HG03196 (cell line): ENCODE measurements around the gene EEA1.
"Not testable (repeated sequence)": the region's sequence is repeated elsewhere in the genome, so short reads cannot be mapped to it uniquely, and the experiment has no call there.

Source experiments
- ATAC-seq: cut with Tn5 transposase; IDR thresholded peaks from one replicate; pipeline ENCODE4 v1.9.1; 2021; ENCODE audit not compliant: unreplicated experiment

EEA1 gene

GRCh38 chr12:92814584-92814983 is 114.5 kb downstream of the EEA1 start:
- ATAC-seq = no peak

DNA sequence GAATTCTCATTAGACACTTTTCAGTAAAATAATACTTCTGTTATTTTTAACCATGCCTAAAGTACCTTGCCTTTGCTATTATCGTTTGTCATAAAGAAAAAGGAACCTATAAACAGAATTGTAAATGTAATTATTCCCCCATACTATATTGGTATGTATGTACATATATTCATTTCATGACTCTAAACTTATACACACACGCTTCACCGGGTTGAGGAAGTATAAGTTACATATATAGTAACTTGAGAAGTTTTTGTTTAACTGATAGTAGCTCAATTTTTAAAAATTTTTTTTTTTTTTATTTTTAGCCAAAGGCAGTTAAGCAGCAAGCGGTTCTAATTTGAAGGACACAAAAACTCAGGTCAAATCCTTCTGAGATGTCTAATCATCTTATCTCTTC is 118.7 kb downstream of the EEA1 start:
- no peak for ATAC-seq

DNA sequence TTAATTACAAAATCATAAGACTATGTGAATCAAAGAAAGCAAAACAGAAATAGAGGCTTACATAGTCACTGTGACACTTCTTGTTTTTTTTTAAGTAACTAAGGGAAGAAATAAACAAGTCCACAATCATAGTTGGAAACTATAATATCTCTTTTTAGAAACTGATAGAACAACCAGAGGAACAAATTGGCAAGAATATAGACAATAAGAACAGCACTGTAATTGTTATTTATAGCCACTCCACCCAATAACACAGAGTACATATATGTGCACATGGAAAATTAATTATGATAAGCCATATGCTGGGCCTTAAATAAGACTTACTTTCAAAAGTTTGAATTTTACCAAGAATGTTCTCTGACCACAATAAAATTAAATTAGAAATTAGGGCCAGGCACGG is 125.2 kb downstream of the EEA1 start:
- ATAC-seq = no peak

- no peak for ATAC-seq
These were observed 126.2 kb downstream of the EEA1 start for GRCh38 chr12:92802906-92803305.

DNA sequence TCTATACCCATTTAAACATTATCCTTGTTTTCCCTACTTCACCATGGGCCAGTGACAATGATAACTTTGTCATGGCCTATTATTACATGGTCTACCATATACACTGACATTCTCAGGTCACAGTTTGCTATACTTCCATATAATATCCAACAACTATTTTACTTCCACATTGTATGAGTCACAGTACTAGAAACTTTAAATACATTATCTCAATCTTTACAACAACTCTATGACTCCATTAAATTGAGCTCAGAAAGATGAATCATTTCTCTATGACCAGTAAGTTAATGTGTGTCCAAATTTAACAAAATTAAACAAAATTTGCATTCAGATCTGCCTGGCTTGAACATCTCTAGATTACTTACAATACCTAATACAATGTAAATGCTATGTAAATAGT is 132.4 kb downstream of the EEA1 start:
- ATAC-seq = no peak

GRCh38 chr12:92794814-92795213 is 134.3 kb downstream of the EEA1 start:
- no peak for ATAC-seq

DNA sequence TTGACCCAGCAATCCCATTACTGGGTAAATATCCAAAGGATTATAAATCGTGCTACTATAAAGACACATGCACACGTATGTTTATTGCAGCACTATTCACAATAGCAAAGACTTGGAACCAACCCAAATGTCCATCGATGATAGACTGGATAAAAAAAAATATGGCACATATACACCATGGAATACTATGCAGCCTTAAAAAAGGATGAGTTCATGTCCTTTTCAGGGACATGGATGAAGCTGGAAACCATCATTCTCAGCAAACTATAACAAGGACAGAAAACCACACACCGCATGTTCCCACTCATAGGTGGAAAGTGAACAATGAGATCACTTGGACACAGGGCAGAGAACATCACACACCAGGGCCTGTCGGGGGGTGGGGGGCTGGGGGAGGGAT is 134.7 kb downstream of the EEA1 start:
- not testable (repeated sequence) for ATAC-seq

- no peak for ATAC-seq
These were observed 143.1 kb downstream of the EEA1 start for GRCh38 chr12:92786045-92786444.

DNA sequence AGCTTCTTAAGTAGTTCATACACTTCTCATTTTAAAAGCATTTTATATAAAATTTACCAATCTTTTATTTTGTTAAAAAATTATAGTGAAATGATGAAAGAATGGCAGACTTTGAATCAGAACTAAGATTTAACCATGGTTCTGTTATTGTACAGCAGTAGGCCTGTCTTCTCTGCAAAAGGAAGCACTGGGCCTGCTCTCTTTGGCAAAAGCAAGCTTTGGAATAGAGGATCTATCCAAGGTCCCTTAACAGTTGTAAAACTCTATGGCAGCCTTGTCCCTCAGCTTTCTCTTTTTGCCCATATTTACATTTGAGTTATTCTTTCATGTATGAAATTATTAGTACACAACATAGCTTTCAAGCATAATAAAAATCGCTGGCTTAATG is 143.5 kb downstream of the EEA1 start:
- no peak for ATAC-seq

- ATAC-seq = peak; percentile 88
These were observed 144.1 kb downstream of the EEA1 start for GRCh38 chr12:92784797-92785562.

DNA sequence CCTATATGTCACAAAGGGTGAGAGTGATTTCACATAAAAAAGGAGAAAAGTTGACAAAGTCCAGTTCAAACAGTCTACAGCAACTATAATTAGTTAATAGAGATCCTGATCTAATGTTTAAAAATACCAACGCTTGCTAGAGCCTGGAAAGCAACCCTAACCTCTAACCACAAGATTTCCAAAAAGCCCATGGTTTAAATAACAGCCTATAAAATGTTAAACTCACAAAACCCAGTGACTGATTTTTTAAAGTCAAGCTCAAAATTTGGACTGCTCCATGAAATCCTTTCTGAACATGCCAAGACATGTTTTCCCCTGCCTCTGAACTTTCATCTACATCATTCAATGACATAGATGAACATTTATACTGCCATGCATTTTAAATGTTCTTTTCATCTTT is 144.7 kb downstream of the EEA1 start:
- no peak for ATAC-seq

- no peak for ATAC-seq
These were observed 149.2 kb downstream of the EEA1 start for GRCh38 chr12:92779902-92780301.

DNA sequence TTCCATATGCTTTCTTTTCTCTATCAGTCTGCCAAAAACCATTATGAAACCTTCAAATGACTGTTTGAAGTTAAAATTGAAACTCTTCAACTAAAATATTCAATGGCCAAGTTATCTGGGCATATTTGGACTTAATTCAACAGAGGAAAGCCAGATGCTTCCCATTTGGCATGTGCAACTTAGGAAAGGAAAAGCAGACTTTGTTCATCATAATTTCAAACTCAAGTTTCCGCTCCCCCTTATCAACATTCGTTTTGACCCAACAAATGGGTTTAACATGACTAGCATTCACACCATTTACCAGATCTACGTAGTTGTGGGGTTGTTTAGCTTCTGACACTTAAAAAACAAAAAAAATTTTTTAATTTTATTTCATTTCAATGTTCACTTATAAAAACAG is 150.6 kb downstream of the EEA1 start:
- no peak for ATAC-seq

DNA sequence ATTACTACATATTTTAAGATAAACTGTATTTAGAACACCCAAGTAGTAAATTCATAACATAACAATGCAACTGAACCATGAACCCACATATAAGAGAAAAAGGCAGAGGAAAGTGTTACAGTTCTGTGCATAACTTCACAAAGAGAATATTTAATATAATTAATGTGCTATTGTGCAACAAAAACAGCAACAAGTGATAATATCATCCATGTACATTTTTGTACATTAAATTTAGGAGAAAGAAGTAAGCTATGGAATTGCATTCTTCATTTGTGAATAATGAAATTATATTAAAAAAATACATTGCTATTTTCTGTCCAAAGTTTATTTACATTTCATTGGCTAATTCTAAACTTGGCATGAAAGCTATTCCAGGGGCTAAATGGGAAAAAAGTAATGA is 153.7 kb downstream of the EEA1 start:
- no peak for ATAC-seq

- no peak for ATAC-seq
These were observed 158.1 kb downstream of the EEA1 start for GRCh38 chr12:92771001-92771400.

GRCh38 chr12:92769124-92769901 is 159.8 kb downstream of the EEA1 start:
- ATAC-seq = peak; percentile 80

GRCh38 chr12:92765871-92766270 is 163.2 kb downstream of the EEA1 start:
- ATAC-seq = no peak

DNA sequence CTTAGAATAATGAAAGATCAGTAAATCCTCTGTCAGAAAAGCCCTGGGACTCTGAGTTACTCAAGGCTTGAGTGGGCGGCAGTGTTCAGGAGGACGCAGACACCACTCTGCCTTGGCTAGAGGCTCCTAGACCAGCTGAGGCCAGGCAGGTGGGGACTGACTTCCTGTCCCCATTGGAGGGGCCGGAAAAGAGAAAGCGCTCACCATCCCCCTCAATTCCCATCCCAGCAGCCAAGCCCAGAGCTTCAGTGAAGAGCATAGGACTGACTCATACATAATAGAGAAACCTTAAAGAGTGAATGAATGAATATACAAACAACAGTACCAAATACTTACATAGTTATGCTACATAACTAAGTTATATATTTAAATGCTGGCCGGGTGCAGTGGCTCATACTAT is 164.3 kb downstream of the EEA1 start:
- no peak for ATAC-seq

DNA sequence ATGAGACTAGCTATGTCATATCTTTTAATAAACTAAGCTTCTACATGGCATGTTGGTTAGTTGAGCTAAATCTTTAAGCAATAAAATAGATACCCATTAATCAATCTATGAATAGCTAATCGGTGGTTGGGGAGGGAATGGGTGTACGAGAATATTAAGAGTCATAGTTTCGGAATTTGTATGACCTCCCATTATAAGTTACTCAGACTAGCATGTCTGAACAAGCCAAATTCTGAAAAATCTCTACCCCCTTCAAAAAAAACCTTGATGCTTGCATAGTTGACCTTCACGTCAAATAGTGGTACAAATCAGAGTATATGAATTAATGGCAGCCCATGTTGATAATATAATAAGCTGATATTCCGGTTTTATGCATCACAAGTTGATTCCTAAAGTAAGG is 166.3 kb downstream of the EEA1 start:
- no peak for ATAC-seq

GRCh38 chr12:92759634-92760268 is 169.3 kb downstream of the EEA1 start:
- ATAC-seq = no peak

- ATAC-seq = no peak
These were observed 171.4 kb downstream of the EEA1 start for GRCh38 chr12:92757597-92758121.
